ENCODE results near the gene GPR141.
"Not testable (repeated sequence)": the region's sequence is repeated elsewhere in the genome, so short reads cannot be mapped to it uniquely, and the experiment has no call there.

Gene GPR141

GRCh38 chr7:37686556-37687345, 3.2 kb downstream of the GPR141 start:
- no peak for DNase-seq (ENCODE audit: low read depth in 2 of 2)

DNA sequence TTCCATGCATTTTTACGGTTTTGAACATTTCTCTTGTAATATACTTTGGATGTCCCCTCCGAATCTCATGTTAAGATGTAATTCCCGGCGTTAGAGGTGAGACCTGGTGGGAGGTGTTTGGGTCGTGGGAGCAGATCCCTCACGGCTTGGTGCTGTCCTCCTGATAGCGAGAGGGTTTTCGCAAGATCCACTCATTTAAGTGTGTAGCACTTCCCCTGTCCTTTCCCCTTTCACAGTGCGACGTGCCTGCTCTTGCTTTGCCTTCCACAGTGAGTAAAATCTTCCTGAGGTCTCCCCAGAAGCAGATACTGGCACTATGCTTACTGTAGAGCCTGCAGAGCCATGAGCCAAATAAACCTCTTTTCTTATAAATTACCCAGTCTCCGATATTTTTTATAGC, 6.6 kb downstream of the GPR141 start:
- no peak for DNase-seq (ENCODE audit: low read depth in 2 of 2)

- DNase-seq (ENCODE audit: low read depth in 2 of 2) = no peak
These were observed 10.9 kb downstream of the GPR141 start for GRCh38 chr7:37694208-37695094.

DNA sequence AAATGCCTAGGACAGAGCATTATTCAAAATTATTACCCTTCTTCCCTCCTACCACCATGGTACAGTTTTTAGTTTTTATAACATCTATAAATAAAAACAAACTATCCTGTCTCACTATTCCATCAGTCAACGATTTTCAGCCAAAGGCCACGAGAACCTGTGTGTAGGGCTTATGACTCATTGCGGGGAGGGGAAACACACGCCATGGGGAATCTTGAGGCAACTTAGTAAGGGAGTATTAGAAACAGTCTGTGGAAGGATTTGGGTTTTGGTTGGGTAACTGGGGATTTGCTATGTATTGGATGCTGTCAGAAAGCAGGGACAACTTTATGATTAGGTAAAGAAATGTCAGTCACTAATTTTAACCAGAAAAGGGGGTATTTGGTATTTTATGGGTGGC, 14.7 kb downstream of the GPR141 start:
- no peak for DNase-seq (ENCODE audit: low read depth in 2 of 2)

DNA sequence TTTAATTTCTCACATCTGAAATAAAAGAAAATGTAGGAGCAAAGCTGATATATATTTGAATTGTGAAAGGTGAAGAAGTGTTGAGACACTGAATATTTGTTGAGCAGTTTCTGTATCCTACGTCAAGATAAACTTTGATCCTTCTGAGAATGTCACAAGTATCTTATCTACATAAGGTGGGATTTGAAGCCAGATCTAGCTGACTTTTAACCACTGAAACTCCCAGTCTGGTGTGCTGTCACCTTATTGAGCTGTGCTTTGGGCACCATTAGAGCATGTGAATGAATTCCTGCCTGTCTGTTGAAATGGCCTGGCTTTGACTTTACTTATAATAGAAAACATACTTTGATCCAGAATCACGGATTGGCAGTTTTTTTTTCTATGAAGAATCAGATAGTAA, 15.2 kb downstream of the GPR141 start:
- no peak for DNase-seq (ENCODE audit: low read depth in 2 of 2)

DNA sequence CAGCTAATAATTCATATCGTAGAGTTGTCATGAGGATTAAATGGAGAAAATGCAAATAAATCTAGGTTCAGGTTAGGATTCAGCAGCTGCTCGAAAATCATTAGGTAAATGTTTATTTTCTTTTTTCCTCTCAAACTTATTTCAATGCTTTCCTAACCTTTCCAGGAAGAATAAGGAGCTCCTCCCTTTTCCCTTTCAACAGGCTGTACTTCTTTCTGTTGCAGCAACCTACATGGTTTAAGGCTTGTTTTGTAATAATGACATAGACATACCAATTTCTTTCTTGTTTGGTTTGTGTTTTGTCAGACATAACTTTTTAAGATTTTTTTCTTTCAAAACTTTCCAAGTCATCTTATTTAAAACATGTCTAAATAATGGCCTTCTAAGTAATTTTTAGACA, 18.2 kb downstream of the GPR141 start:
- DNase-seq (ENCODE audit: low read depth in 2 of 2) = no peak

GRCh38 chr7:37703361-37703760, 19.8 kb downstream of the GPR141 start:
- DNase-seq (ENCODE audit: low read depth in 2 of 2) = no peak

GRCh38 chr7:37704328-37704833, 20.8 kb downstream of the GPR141 start:
- DNase-seq (ENCODE audit: low read depth in 2 of 2) = not testable (repeated sequence)

- DNase-seq (ENCODE audit: low read depth in 2 of 2) = no peak
These were observed 22.4 kb downstream of the GPR141 start for GRCh38 chr7:37705976-37706375.

GRCh38 chr7:37706804-37707203, 23.2 kb downstream of the GPR141 start:
- DNase-seq (ENCODE audit: low read depth in 2 of 2) = no peak

DNA sequence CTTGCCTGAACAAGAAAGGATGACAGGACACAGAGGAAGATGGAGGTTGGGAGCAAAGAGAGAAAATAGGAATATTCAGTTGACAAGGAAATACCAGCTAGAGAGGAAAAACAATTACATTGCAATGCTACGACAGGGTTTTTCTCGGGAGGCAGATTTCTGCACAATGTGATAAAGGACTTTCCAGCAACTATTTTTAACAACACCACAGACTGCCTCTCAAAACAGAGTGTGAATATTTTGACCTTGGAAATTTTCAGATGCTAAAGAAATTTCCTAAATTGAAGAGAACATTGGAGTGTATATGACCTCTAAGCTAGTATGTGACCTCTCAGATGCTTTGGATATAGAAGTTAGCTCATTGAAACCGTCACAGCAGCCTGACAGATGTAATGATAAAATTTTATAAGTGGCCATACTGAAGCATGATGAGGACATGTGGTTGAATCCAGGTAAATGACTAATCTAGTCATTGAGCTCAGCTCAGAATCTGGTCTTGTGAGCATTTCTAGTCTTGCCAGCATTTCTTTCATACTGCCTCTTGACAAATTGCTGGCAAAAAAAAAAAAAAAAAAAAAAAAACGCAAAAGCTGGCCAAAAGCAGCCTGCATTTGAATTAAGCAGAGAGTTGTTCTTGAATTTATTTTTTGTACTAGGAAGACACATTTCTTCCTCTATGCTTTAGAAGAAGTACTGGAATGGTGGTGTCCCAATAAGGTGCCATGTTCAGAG, 24.4 kb downstream of the GPR141 start:
- DNase-seq (ENCODE audit: low read depth in 2 of 2) = no peak

- DNase-seq (ENCODE audit: low read depth in 2 of 2) = no peak
These were observed 26.3 kb downstream of the GPR141 start for GRCh38 chr7:37709631-37710509.

- DNase-seq (ENCODE audit: low read depth in 2 of 2) = no peak
These were observed 30.0 kb downstream of the GPR141 start for GRCh38 chr7:37713613-37714012.

DNA sequence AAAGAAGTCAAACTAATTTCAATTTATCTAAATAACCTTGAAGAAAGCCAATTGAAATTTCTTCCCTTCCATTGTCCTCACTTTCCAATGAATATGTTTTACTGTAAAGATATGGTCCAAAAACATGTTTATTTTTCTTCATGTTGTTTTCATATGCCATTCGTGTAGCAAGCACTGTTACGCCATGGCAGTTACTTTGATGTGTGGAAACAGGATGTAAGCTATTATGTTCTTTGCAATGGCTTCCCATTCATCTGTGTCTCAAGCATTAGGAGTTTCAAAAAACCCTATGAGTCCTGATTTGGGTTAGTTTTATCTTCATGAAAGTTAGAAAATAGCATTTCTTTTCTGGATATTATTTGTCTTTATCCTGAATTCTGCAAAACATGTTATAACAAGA, 31.0 kb downstream of the GPR141 start:
- no peak for DNase-seq (ENCODE audit: low read depth in 2 of 2)

- no peak for DNase-seq (ENCODE audit: low read depth in 2 of 2)
These were observed 35.0 kb downstream of the GPR141 start for GRCh38 chr7:37718585-37718984.

DNA sequence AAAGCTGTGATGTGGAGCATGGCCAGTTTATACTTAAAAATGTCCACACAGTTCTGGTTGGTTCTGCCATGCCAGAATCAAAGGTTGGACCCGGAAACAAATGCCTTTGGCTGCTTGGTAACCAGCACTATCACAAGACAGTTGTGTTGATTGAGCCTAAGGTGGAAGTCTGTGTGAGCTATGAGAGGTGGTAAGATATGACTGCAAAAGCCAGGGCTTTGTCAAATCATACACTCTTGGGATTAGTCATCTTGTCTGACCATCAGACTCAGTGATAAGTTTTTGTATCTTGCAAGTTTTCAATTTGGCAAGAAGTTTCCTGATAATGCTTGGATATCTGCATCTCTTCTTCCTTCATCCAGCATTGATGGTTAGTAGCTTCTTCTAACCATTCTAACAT, 35.5 kb downstream of the GPR141 start:
- DNase-seq (ENCODE audit: low read depth in 2 of 2) = no peak

GRCh38 chr7:37724732-37725131, 41.2 kb downstream of the GPR141 start:
- DNase-seq (ENCODE audit: low read depth in 2 of 2) = no peak

DNA sequence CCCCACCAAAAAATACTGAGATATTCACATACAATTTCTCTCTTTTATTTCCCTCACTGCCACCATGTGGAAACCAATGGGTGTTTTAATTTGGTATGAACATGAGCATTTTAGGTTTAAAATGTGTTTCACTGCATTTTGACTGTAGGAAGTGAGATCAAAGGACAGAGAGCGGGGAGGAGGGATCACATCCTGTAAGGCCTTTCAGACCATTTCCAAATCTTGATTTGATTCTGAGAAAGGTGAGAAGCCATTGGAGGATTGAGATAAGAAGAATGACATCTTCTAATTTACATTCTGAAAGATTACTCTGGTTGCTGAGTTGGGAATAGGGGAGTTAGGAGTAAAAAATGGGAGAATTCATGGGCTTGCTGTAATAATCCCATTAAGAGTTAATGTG, 42.5 kb downstream of the GPR141 start:
- DNase-seq (ENCODE audit: low read depth in 2 of 2) = no peak

GRCh38 chr7:37728747-37729146, 45.2 kb downstream of the GPR141 start:
- no peak for DNase-seq (ENCODE audit: low read depth in 2 of 2)

GRCh38 chr7:37729181-37729580, 45.6 kb downstream of the GPR141 start:
- DNase-seq (ENCODE audit: low read depth in 2 of 2) = no peak

DNA sequence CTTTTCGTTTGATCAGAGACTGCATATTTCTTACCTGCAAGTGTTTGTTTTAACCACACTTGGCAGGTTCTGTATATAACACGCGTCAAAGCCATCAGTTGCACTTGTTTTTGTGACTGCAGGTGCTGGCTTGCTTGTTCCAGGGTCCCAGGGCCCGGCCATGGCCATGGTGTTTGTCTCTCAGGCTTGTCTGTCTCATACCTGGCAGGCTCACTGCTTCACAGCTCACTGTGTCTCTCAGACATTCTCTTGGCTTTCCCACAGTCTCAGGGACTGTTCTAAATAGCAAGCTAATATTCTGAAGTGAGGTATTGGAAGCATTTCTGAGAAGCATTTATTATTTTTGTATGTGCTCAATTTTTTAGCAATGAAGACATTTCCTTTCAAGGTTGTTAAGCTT, 46.9 kb downstream of the GPR141 start:
- no peak for DNase-seq (ENCODE audit: low read depth in 2 of 2)

Data from stimulated activated CD4-positive, alpha-beta T cell treated with anti-CD3 and anti-CD28 coated beads, Interleukin-1b, Interleukin-23, amount 100 ng/mL, for 4 hours (primary cell).